IMR-90 (cell line): ENCODE results near the gene ZNF366. TPM values are rescaled to one million over a fixed set of nuclear protein-coding genes. Genes with fewer than 3 reads are reported as not detected.

Experiments
- ATAC-seq: fragments of 200-7000 bp; cut with Tn5 transposase; 2 replicates; pipeline ENCODE4 v1.9.1; 2020; ENCODE audit warnings: low read depth, mild to moderate bottlenecking, moderate library complexity
- BruUV-seq: library from RNA; stranded (reverse); fragments of 400-500 nt; replicated peaks from 2 replicates; lab custom pipeline; 2021; lab: Mats Ljungman, UMichigan
- CTCF ChIA-PET: fragments of 300-600 bp; formaldehyde crosslinking; extraction: SDS; loops from one replicate; lab custom pipeline; 2021; ENCODE audit warnings: antibody characterized with exemption; lab: Yijun Ruan, JAX
- POLR2A ChIA-PET: fragments of 300-600 bp; sonication (Branson Sonifier 250); formaldehyde crosslinking; loops from one replicate; lab custom pipeline; 2022; ENCODE audit warnings: antibody characterized with exemption; ENCODE audit not compliant: unreplicated experiment; lab: Charles Lee
- DNase-seq: peaks from one replicate; pipeline ENCODE4 v3.0.0; 2013
- H2AFZ ChIP-seq: replicated peaks from 2 replicates; pipeline ENCODE3; 2013; ENCODE audit warnings: low read length, mild to moderate bottlenecking; ENCODE audit not compliant: poor library complexity
- H2AK5ac ChIP-seq: 2 replicates; pipeline ENCODE4 v1.6.1; 2013; ENCODE audit warnings: low read depth, low read length, inconsistent platforms
- H2AK9ac ChIP-seq: replicated peaks from 2 replicates; pipeline ENCODE3; 2013; ENCODE audit warnings: mild to moderate bottlenecking, low read depth, low read length, moderate library complexity; ENCODE audit not compliant: poor library complexity
- H2BK120ac ChIP-seq: 2 replicates; pipeline ENCODE4 v1.6.1; 2013; ENCODE audit warnings: low read depth, low read length, inconsistent platforms
- H2BK15ac ChIP-seq: 3 replicates; pipeline ENCODE4 v1.6.1; 2013; ENCODE audit warnings: low read depth, low read length, inconsistent platforms
- H2BK20ac ChIP-seq: 2 replicates; pipeline ENCODE4 v1.6.1; 2013; ENCODE audit warnings: low read depth, mild to moderate bottlenecking, inconsistent platforms, low read length, moderate library complexity
- H2BK5ac ChIP-seq: 2 replicates; pipeline ENCODE4 v1.6.1; 2013; ENCODE audit warnings: mild to moderate bottlenecking, low read depth, low read length, inconsistent platforms; ENCODE audit not compliant: poor library complexity, severe bottlenecking
- H3K14ac ChIP-seq: replicated peaks from 2 replicates; pipeline ENCODE4 v1.6.1; 2013; ENCODE audit warnings: low read depth, low read length, inconsistent platforms
- H3K18ac ChIP-seq: 2 replicates; pipeline ENCODE4 v1.6.1; 2013; ENCODE audit warnings: low read depth, low read length, control low read depth
- H3K23ac ChIP-seq: 2 replicates; pipeline ENCODE4 v1.6.1; 2013; ENCODE audit warnings: low read depth, low read length, inconsistent platforms
- H3K27ac ChIP-seq: 2 replicates; pipeline ENCODE4 v1.5.1; 2013; ENCODE audit warnings: mild to moderate bottlenecking, control low read depth, low read length; ENCODE audit not compliant: insufficient read depth
- H3K27me3 ChIP-seq: 2 replicates; pipeline ENCODE4 v1.6.1; 2013; ENCODE audit warnings: low read length; ENCODE audit not compliant: control insufficient read depth, insufficient read depth
- H3K36me3 ChIP-seq: 2 replicates; pipeline ENCODE4 v1.6.1; 2013; ENCODE audit warnings: low read length, mixed read lengths; ENCODE audit not compliant: control insufficient read depth, insufficient read depth
- H3K4ac ChIP-seq: 2 replicates; pipeline ENCODE4 v1.6.1; 2013; ENCODE audit warnings: low read depth, low read length, inconsistent platforms
- H3K4me1 ChIP-seq: 2 replicates; pipeline ENCODE4 v1.6.1; 2013; ENCODE audit warnings: low read length, mixed read lengths; ENCODE audit not compliant: control insufficient read depth, insufficient read depth
- H3K4me2 ChIP-seq: 2 replicates; pipeline ENCODE4 v1.6.1; 2013; ENCODE audit warnings: low read depth, mild to moderate bottlenecking, control low read depth, low read length, moderate library complexity
- H3K4me3 ChIP-seq: 2 replicates; pipeline ENCODE4 v1.5.1; 2013; ENCODE audit warnings: low read depth, mild to moderate bottlenecking, control low read depth, low read length, moderate library complexity; ENCODE audit not compliant: insufficient read depth
- H3K56ac ChIP-seq: 2 replicates; pipeline ENCODE4 v1.6.1; 2013; ENCODE audit warnings: low read length, inconsistent platforms; ENCODE audit not compliant: insufficient read depth; ENCODE audit errors: extremely low read depth
- H3K79me1 ChIP-seq, 2 experiments: 2 replicates each; pipeline ENCODE4 v1.6.1; 2013; ENCODE audit warnings: low read length in 2 of 2, inconsistent platforms in 1 of 2, low read depth in 1 of 2
- H3K9ac ChIP-seq: 2 replicates; pipeline ENCODE4 v1.6.1; 2013; ENCODE audit warnings: low read depth, low read length, control low read depth
- H3K9me1 ChIP-seq: 2 replicates; pipeline ENCODE4 v1.6.1; 2013; ENCODE audit warnings: low read length, inconsistent platforms; ENCODE audit not compliant: insufficient read depth
- H3K9me3 ChIP-seq: 2 replicates; pipeline ENCODE4 v1.6.1; 2013; ENCODE audit warnings: low read length; ENCODE audit not compliant: control insufficient read depth, insufficient read depth
- H4K20me1 ChIP-seq: 2 replicates; pipeline ENCODE4 v1.6.1; 2013; ENCODE audit warnings: low read length, inconsistent platforms; ENCODE audit not compliant: insufficient read depth
- H4K5ac ChIP-seq: 2 replicates; pipeline ENCODE4 v1.6.1; 2013; ENCODE audit warnings: mild to moderate bottlenecking, low read depth, low read length, control low read depth
- H4K8ac ChIP-seq, 2 experiments: 2 replicates each; pipeline ENCODE4 v1.6.1; 2013; ENCODE audit warnings: low read depth in 2 of 2, low read length in 2 of 2, control low read depth in 1 of 2, inconsistent platforms in 1 of 2
- H4K91ac ChIP-seq: 2 replicates; pipeline ENCODE4 v1.6.1; 2013; ENCODE audit warnings: low read depth, low read length, inconsistent platforms; ENCODE audit not compliant: insufficient read depth
- CEBPB ChIP-seq: IDR thresholded peaks from 2 replicates; pipeline ENCODE4 v1.6.1; 2012; ENCODE audit warnings: low read depth, low read length, improper control_type of control experiment
- CTCF ChIP-seq: conservative IDR thresholded peaks from 2 replicates; pipeline ENCODE4 v1.5.1; 2012; ENCODE audit warnings: mild to moderate bottlenecking, low read depth, low read length, improper control_type of control experiment
- ELK1 ChIP-seq: fragments of 150-350 bp; IDR thresholded peaks from 2 replicates; pipeline ENCODE4 v1.6.1; 2016; ENCODE audit warnings: low read depth, mild to moderate bottlenecking, low read length, moderate library complexity, borderline replicate concordance
- MAFK ChIP-seq: IDR thresholded peaks from 2 replicates; pipeline ENCODE4 v1.6.1; 2012; ENCODE audit warnings: low read depth, low read length, improper control_type of control experiment
- MXI1 ChIP-seq: IDR thresholded peaks from 2 replicates; pipeline ENCODE4 v1.6.1; 2012; ENCODE audit warnings: low read depth, mild to moderate bottlenecking, low read length, moderate library complexity, borderline replicate concordance
- NFE2L2 ChIP-seq: fragments of 150-350 bp; IDR thresholded peaks from 2 replicates; pipeline ENCODE4 v1.6.1; 2016; ENCODE audit warnings: low read depth, mild to moderate bottlenecking, low read length
- USF2 ChIP-seq: fragments of 150-350 bp; IDR thresholded peaks from 2 replicates; pipeline ENCODE4 v1.6.1; 2017; ENCODE audit warnings: mild to moderate bottlenecking, antibody characterized with exemption, low read length, low read depth
- WGBS, 2 experiments: methylation state at CpG; one replicate each; pipeline versions ENCODE4 v1.1.5 to v1.1.7; 2013; ENCODE audit warnings: missing lambda C conversion rate in 2 of 2; ENCODE audit not compliant: insufficient read length in 1 of 2; ENCODE audit errors: extremely low coverage in 2 of 2; 5-methylcytosine and 5-hydroxymethylcytosine counted together
- dilution Hi-C: fragments of 300-500 bp; cut with HindIII; formaldehyde crosslinking; loops from one replicate; pipeline ENCODE4 v1.14.3; 2018; ENCODE audit warnings: low sequenced_read_pairs; ENCODE audit not compliant: unreplicated experiment
- in situ Hi-C: fragments of 300-500 bp; cut with MboI; formaldehyde crosslinking; loops from 3 replicates; pipeline ENCODE4 v1.14.3; 2019; ENCODE audit warnings: low sequenced_read_pairs, inconsistent platforms, mixed read lengths
- intact Hi-C: fragments of 100-400 bp; cut with micrococcal nuclease; formaldehyde crosslinking; loops from 2 replicates; pipeline ENCODE4 v1.10.0; 2022
- polyA plus RNA-seq, 3 experiments: library from polyadenylated mRNA; depleted of rRNA; stranded (reverse); fragments of >200 nt; gene quantifications; 2 replicates each; pipeline ENCODE4 v1.2.3, GENCODE V29; 2012; ENCODE audit warnings: low replicate concordance in 1 of 3
- total RNA-seq: library from RNA; depleted of rRNA; stranded (reverse); fragments of >200 nt; gene quantifications from 2 replicates; pipeline ENCODE4 v1.2.3, GENCODE V29; 2012

The ZNF366 gene
- total and polyA plus RNA-seq, 2 of the 4 experiments (the other 2 are of a cell fraction), result not detected

DNA sequence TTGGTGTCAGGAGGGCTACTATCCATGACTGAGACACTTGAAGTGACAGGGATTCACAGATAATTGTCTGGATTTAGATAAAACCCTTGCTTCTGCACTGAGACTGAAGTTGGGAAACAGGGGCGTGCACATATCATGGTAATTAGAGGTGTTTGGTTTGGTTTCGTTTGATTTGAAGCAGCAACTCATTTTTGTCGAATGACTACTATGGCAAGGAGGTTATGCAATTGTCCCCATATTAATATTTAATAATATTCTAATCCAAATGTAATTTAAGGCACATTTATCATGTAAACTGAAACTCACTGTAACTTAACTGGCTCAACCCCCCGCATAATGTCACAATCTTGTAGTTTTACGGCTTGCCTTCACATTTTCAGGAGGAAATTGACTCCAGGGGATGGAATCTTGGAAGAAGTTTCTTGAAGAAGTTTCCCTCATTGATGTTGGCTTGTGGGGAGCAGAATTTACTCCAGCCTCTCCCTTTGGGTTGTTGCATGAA, 12.5 kb downstream of the ZNF366 start:
- ChIA-PET CTCF (interaction anchor here (0.5 to 1.4 kb wide), 4 partner anchors 29 to 107 kb away, joined by 3 read pairs; no protein-coding TSS in a partner anchor), POLR2A (no interaction called here)
- Histone ChIP-seq H4K5ac (no peak overlapping the region), H4K8ac (no peak overlapping the region), H3K9ac (no peak overlapping the region), H3K23ac (no peak overlapping the region), H2BK15ac (no peak overlapping the region), H2AK5ac (no peak overlapping the region), H2AFZ (no peak overlapping the region), H3K4me2 (no peak overlapping the region), H3K4me1 (no peaks in the 10 kb centered on the region; the same call in 1 of the 2 replicates), H4K20me1 (no peaks in the 10 kb centered on the region), H2BK20ac (no peak overlapping the region), H3K9me3 (no peaks in the 10 kb centered on the region), H3K27me3 (no peaks in the 10 kb centered on the region), H3K27ac (no peak overlapping the region), H4K91ac (no peak overlapping the region), H2BK5ac (no peak overlapping the region), H3K4me3 (no peak overlapping the region), H3K9me1 (no peaks in the 10 kb centered on the region), H3K4ac (no peak overlapping the region), H3K56ac (no peak overlapping the region), H2AK9ac (no peak overlapping the region), H3K14ac (no peak overlapping the region), H3K79me1 (no peaks in the 10 kb centered on the region), H2BK120ac (no peak overlapping the region), H3K36me3 (no peaks in the 10 kb centered on the region), H3K18ac (no peak overlapping the region)
- intact Hi-C loops, result no loop called here
- TF ChIP-seq NFE2L2 (no peak), CEBPB (no peak), USF2 (no peak), MXI1 (no peak), ELK1 (no peak), MAFK (no peak), CTCF (no peak)
- in situ Hi-C loops, result no loop called here
- no CpG with 5 or more reads among the region's 5 CpGs for WGBS, 2 experiments
- no TSS peak for BruUV-seq
- DNase-seq (no peak), ATAC-seq (no peak)
- dilution Hi-C loops, result no loop called here
